ENCODE measurements around the gene GRK2.

GRK2 gene

DNA sequence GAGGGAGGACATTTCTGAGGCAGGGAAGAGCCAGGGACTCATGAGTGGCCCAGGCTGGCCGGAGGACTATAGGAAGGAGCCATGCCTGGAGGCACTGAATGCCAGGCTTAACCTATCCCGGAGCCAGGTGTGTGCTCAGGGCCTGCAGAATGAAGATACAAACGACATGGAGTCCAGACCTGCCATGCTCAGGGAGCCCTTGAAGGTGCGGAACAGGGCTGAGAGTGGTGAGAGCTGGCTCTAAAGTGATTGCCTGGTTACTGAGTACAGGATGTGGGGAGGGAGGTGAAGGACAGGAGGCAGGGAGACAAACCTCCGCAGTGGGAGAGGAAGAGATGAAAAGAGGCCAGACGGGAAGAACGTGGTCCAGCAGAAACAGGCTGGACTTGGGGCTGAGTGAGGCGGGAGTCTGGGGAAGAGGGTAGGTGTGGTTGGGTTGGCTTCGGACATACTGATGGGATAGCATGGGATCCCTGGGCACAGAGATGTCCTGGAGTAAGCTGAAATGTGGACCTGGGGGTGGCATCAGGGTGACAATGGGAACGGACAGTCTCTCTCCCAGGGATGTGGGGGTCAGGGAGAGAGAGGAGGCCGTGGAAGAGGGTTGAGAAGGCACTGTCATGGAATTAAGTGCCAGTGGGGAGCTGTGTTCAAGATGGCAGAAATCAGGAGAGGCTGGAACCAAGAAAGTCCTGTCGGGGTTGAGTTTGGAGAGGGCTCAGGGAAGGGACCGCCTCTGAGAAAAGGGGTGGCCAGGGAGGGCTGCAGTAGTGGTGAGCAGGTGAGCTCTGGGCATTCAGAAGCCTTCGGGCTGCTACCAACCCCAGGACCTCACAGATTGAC lies 21.3 kb downstream of the GRK2 start:
- Histone ChIP-seq H3K9me3 (no peaks in the 10 kb centered on the region), H3K27ac (peak overlapping the region; percentile 99), H3K27me3 (no peaks in the 10 kb centered on the region), H3K36me3 (peaks cover 73% of the 10 kb centered on the region), H3K4me1 (ENCODE audit: control insufficient read depth in 1 of 2, insufficient read depth in 1 of 2, low read depth in 1 of 2, low read length in 1 of 2) (peaks cover 87 to 91% of the 10 kb centered on the region in 2 experiments), H3K4me3 (ENCODE audit: low read depth in 1 of 2, low read length in 1 of 2) (peak overlapping the region; percentile 87 to 95)
- TF ChIP-seq, protein P1, sequence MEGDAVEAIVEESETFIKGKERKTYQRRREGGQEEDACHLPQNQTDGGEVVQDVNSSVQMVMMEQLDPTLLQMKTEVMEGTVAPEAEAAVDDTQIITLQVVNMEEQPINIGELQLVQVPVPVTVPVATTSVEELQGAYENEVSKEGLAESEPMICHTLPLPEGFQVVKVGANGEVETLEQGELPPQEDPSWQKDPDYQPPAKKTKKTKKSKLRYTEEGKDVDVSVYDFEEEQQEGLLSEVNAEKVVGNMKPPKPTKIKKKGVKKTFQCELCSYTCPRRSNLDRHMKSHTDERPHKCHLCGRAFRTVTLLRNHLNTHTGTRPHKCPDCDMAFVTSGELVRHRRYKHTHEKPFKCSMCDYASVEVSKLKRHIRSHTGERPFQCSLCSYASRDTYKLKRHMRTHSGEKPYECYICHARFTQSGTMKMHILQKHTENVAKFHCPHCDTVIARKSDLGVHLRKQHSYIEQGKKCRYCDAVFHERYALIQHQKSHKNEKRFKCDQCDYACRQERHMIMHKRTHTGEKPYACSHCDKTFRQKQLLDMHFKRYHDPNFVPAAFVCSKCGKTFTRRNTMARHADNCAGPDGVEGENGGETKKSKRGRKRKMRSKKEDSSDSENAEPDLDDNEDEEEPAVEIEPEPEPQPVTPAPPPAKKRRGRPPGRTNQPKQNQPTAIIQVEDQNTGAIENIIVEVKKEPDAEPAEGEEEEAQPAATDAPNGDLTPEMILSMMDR (IDR thresholded peaks at IDR 0.05), result no peak

GRCh38 chr11:67288198-67288451 lies 21.9 kb downstream of the GRK2 start:
- Histone ChIP-seq H3K4me1 (ENCODE audit: control insufficient read depth in 1 of 2, insufficient read depth in 1 of 2, low read depth in 1 of 2, low read length in 1 of 2) (peaks cover 87 to 91% of the 10 kb centered on the region in 2 experiments), H3K27ac (peak overlapping the region; percentile 99), H3K36me3 (peaks cover 73% of the 10 kb centered on the region), H3K9me3 (no peaks in the 10 kb centered on the region), H3K4me3 (ENCODE audit: low read depth in 1 of 2, low read length in 1 of 2) (peak overlapping the region; percentile 87 to 95), H3K27me3 (no peaks in the 10 kb centered on the region)
- TF ChIP-seq, protein P1 (IDR thresholded peaks at IDR 0.05), result no peak

- TF ChIP-seq, protein P1 (IDR thresholded peaks at IDR 0.05), result peak; percentile 71
- H3K9me3 ChIP-seq, result no peaks in the 10 kb centered on the region
- peak overlapping the region; percentile 99 for H3K27ac ChIP-seq
- peaks cover 87 to 91% of the 10 kb centered on the region in 2 experiments for H3K4me1 ChIP-seq (ENCODE audit: control insufficient read depth in 1 of 2, insufficient read depth in 1 of 2, low read depth in 1 of 2, low read length in 1 of 2)
- peaks cover 76% of the 10 kb centered on the region for H3K36me3 ChIP-seq
- no peaks in the 10 kb centered on the region for H3K27me3 ChIP-seq
- peak overlapping the region; percentile 87 to 95 for H3K4me3 ChIP-seq (ENCODE audit: low read depth in 1 of 2, low read length in 1 of 2)
Measured at GRCh38 chr11:67288452-67289225, 22.4 kb downstream of the GRK2 start.

- peak within 1 kb of the TSS; percentile 99 for H3K27ac ChIP-seq
- peaks cover 87 to 91% of the 10 kb centered on the region in 2 experiments for H3K4me1 ChIP-seq (ENCODE audit: control insufficient read depth in 1 of 2, insufficient read depth in 1 of 2, low read depth in 1 of 2, low read length in 1 of 2)
- peaks cover 76% of the 10 kb centered on the region for H3K36me3 ChIP-seq
Measured at GRCh38 chr11:67289226-67289650, 23.0 kb downstream of the GRK2 start, which contains the start of gene ANKRD13D. Gene ANKRD13D, plus strand, starts transcription at chr11:67289303. Its CDS starts 158 bp downstream, at chr11:67289461.

More at GRCh38 chr11:67289226-67289650, 23.0 kb downstream of the GRK2 start, which contains the start of gene ANKRD13D:
- Histone ChIP-seq H3K27me3 (no peaks in the 10 kb centered on the region), H3K9me3 (no peaks in the 10 kb centered on the region), H3K4me3 (ENCODE audit: low read depth in 1 of 2, low read length in 1 of 2) (peak within 1 kb of the TSS; percentile 87 to 95)
- TF ChIP-seq, protein P1 (IDR thresholded peaks at IDR 0.05), result no peak
